Peyer's patch (tissue), 4 donors: ENCODE results near the gene SH3D21.

Experiments used
- CTCF ChIP-seq, 6 experiments: fragments of 450-650 bp in 4 of 6; fragments of 200-600 bp in 2 of 6; sonication (generic) in 1 of 6; IDR thresholded peaks; one replicate each; pipeline ENCODE4 v1.5.1; 2017 to 2019; ENCODE audit warnings: antibody characterized with exemption in 6 of 6, mild to moderate bottlenecking in 3 of 6, moderate library complexity in 1 of 6
- POLR2A ChIP-seq, 2 donors: fragments of 450-650 bp; IDR thresholded peaks; one replicate each; pipeline ENCODE4 v1.5.1; 2017; ENCODE audit warnings: antibody characterized with exemption in 2 of 2, mild to moderate bottlenecking in 2 of 2, moderate library complexity in 2 of 2

DNA sequence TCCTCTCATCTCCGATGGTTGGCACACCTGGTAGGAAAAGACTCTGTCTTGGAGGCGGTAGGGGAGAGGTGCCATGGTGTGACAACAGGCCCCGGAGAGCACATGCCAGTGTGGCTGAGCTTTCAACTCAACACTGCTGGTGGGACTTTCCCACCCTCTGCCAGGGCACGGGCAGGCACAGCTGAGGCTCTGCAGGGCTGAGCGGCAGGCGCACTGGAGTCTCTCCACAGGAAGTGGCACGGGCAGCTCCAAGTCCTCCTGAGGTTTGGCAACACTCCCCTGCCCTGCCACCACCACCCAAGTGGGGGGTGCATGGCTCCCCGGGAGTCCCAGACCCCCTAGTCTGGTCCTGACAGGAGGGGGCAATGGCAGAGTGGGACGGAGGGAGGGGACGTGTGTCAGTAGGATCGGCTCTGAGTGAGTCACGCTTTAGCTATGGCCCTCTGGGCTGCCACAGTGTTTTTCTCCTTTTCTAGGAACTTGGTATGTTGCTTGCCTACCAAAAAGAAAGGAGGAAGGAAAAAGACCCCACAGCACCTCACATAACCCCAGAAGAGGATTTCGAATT, 44.6 kb downstream of the SH3D21 start:
- no peak for TF ChIP-seq CTCF (IDR thresholded peaks at IDR 0.05)
- no peak for TF ChIP-seq POLR2A (IDR thresholded peaks at IDR 0.05)
